ENCODE measurements around the gene EMILIN2. TPM values are rescaled to one million over a fixed set of nuclear protein-coding genes. Genes with fewer than 3 reads are reported as not detected.
"Not testable (repeated sequence)": the region's sequence is repeated elsewhere in the genome, so short reads cannot be mapped to it uniquely, and the experiment has no call there.

Gene EMILIN2
- 16.0 and 19.2 TPM in 2 replicates for total RNA-seq
- long read RNA-seq, partial matches to known transcripts = 0 of 1 reads
- long read RNA-seq, other reads (novel, unspliced or antisense) = 0 of 1 reads

DNA sequence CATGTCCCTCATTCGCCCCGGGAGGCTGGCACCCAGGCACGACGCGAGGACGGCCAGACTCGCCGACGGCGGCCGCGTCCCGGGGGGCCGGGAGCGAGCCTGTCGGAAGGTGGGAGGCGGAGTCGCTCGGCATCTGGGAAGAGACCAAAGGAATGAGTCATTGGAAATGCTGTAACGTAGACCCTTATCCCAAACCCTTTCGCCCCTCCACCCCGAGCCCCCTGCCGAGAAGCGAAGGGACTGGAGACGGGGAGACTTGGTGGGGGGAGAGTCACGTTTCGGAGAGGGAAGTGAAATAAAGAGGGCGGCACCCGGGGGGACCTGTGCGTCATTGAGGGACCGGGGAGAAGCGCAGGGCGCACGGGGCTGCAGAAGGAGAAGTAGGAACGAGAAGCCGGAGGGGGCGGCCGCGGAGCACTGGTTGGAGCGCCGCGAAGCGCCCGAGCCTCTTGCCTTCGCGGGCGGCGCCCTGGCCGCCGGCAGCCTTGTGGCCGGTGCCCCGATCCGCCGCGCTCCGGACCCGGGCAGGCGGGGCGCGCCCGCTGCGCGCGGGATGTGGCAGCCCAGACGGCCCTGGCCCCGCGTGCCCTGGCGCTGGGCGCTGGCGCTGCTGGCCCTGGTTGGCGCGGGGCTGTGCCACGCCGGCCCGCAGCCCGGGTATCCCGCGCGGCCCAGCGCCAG lies at the start of gene EMILIN2:
Gene EMILIN2 (plus strand): TSS at position 371 of the 681 bp plus-strand sequence. CDS start 183 bp downstream, at position 554.
- peak; percentile 29 for DNase-seq (ENCODE audit: low read depth, low spot score)
- H3K36me3 Mint-ChIP-seq (ENCODE audit: low read depth) = no peaks in the 10 kb centered on the region
- peaks cover 20% of the 10 kb centered on the region for H3K4me1 Mint-ChIP-seq
- no peaks in the 10 kb centered on the region for H3K9me3 Mint-ChIP-seq
- H3K27ac Mint-ChIP-seq (ENCODE audit: unreplicated experiment) = no peak within 1 kb of the TSS
- peaks cover 75% of the 10 kb centered on the region for H3K27me3 Mint-ChIP-seq (ENCODE audit: low read depth)
- no peak for TF ChIP-seq CTCF (conservative IDR thresholded peaks at IDR 0.05)
- H3K4me3 Mint-ChIP-seq = peak within 1 kb of the TSS; percentile 83

GRCh38 chr18:2797951-2798350 lies 48.9 kb upstream of the EMILIN2 start:
- no peak overlapping the region for H3K27ac Mint-ChIP-seq (ENCODE audit: unreplicated experiment)
- no peaks in the 10 kb centered on the region for H3K9me3 Mint-ChIP-seq
- no peaks in the 10 kb centered on the region for H3K4me1 Mint-ChIP-seq
- DNase-seq (ENCODE audit: low read depth, low spot score) = no peak
- no peaks in the 10 kb centered on the region for H3K27me3 Mint-ChIP-seq (ENCODE audit: low read depth)
- TF ChIP-seq CTCF (conservative IDR thresholded peaks at IDR 0.05) = no peak
- H3K4me3 Mint-ChIP-seq = no peak overlapping the region
- peaks cover 26% of the 10 kb centered on the region for H3K36me3 Mint-ChIP-seq (ENCODE audit: low read depth)

GRCh38 chr18:2799369-2799768 lies 47.4 kb upstream of the EMILIN2 start:
- Mint-ChIP-seq H3K27me3 (ENCODE audit: low read depth) (no peaks in the 10 kb centered on the region), H3K4me1 (no peaks in the 10 kb centered on the region), H3K36me3 (ENCODE audit: low read depth) (peaks cover 24% of the 10 kb centered on the region), H3K4me3 (no peak overlapping the region), H3K9me3 (no peaks in the 10 kb centered on the region), H3K27ac (ENCODE audit: unreplicated experiment) (no peak overlapping the region)
- DNase-seq (ENCODE audit: low read depth, low spot score) = no peak
- TF ChIP-seq CTCF (conservative IDR thresholded peaks at IDR 0.05) = no peak

DNA sequence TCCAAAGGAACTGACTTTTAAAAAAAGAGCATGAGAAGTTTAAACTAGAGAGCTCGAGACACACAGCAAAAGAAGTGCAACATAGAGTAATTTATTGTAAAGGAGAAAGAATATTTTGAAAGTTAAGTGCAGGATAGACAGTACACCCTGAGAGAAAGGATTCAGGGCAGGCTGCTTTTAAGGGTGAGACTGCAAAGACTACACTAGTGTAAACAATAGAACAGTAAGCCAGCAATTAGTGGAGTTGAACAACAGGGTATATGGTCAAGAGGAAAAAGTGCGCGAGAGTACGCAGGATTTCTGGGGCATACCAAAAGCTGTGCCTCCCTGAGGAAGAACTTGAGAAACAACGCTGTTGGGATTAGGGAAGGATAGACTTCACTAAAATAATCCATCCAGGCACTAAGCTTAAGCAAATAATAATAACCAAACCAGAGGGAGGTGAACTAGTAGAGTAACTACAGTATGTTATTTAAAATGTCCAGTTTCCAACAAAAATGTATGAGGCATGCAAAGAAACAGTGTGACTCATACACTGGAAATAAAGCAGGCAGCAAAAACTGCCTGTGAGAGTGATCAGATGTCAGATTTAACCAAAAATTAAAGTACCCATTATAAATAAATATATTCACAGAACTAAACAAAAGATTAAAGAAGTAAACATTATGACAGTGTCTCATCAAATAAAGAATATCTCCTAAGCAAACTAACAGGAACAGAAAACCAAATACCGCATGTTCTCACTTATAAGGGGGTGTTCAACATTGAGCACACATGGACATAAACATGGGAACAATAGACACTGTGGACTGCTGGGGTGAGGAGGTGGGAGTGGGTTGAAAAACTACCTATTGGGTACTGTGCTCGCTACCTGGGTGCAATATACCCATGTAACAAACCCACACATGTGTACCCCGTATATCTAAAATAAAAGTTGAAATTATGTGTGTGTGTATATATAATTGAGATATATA lies 40.5 kb upstream of the EMILIN2 start:
- no peak for DNase-seq (ENCODE audit: low read depth, low spot score)
- TF ChIP-seq CTCF (conservative IDR thresholded peaks at IDR 0.05) = no peak

GRCh38 chr18:2808640-2809039 lies 38.2 kb upstream of the EMILIN2 start:
- not testable (repeated sequence) for H3K4me3 Mint-ChIP-seq; H3K4me1 Mint-ChIP-seq; H3K27me3 Mint-ChIP-seq (ENCODE audit: low read depth); H3K27ac Mint-ChIP-seq (ENCODE audit: unreplicated experiment); DNase-seq (ENCODE audit: low read depth, low spot score)
- H3K9me3 Mint-ChIP-seq = peaks cover 21% of the 10 kb centered on the region
- H3K36me3 Mint-ChIP-seq (ENCODE audit: low read depth) = peaks cover 27% of the 10 kb centered on the region

More for the DNA sequence above, 40.5 kb upstream of the EMILIN2 start:
- no peaks in the 10 kb centered on the region for H3K4me1 Mint-ChIP-seq
- no peak overlapping the region for H3K4me3 Mint-ChIP-seq
- H3K9me3 Mint-ChIP-seq = peaks cover 10% of the 10 kb centered on the region
- no peaks in the 10 kb centered on the region for H3K27me3 Mint-ChIP-seq (ENCODE audit: low read depth)
- H3K36me3 Mint-ChIP-seq (ENCODE audit: low read depth) = peaks cover 30% of the 10 kb centered on the region
- H3K27ac Mint-ChIP-seq (ENCODE audit: unreplicated experiment) = no peak overlapping the region

GRCh38 chr18:2809666-2810183 lies 37.1 kb upstream of the EMILIN2 start:
- not testable (repeated sequence) for H3K4me3 Mint-ChIP-seq; DNase-seq (ENCODE audit: low read depth, low spot score); H3K27me3 Mint-ChIP-seq (ENCODE audit: low read depth); H3K4me1 Mint-ChIP-seq; H3K27ac Mint-ChIP-seq (ENCODE audit: unreplicated experiment)
- Mint-ChIP-seq H3K9me3 (peaks cover 25% of the 10 kb centered on the region), H3K36me3 (ENCODE audit: low read depth) (peaks cover 27% of the 10 kb centered on the region)

Measured in neural crest cell (in vitro differentiated cells).